Measurements from ENCODE around the gene SULF2. TPM values are rescaled to one million over a fixed set of nuclear protein-coding genes. Genes with fewer than 3 reads are reported as not detected.
A peak's percentile ranks its signal among the peaks of the same experiment; 100 is the strongest.

Gene SULF2
- total and polyA plus RNA-seq, 5 experiments from 2014 or later, result 0.65 to 1.4 TPM; not detected in 3

DNA sequence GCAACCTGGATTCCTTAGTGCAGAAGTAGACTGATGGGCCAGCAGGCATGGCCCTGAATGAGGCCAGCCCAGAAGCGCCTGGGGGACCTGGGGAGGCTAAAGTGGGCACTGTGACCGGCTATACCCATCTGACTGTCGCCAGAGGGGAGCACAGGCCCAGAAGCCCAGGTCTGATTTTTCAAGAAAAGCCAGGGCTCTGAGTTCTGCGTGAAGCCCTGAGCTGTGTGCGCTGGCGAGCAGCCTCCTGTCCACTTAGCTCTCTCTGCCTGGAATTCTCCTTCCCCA, 111.7 kb downstream of the SULF2 start:
- H3K9me3 Mint-ChIP-seq, result no peaks in the 10 kb centered on the region

GRCh38 chr20:47672886-47673670, 112.2 kb downstream of the SULF2 start:
- Mint-ChIP-seq H3K9me3 (no peaks in the 10 kb centered on the region), H3K4me3 (no peak overlapping the region), H3K27me3 (peaks cover 0 to 4% (median 0%) of the 10 kb centered on the region in 5 donors), H3K4me1 (peaks cover 0 to 4% (median 2%) of the 10 kb centered on the region in 4 donors), H3K36me3 (no peaks in the 10 kb centered on the region), H3K27ac (peak overlapping the region in 1 of 10 donors; percentile 46)
- POLR2A ChIA-PET, result no interaction called here
- ATAC-seq, result no peak
- DNase-seq, result no peak

More for the DNA sequence above, 111.7 kb downstream of the SULF2 start:
- DNase-seq (no peak), ATAC-seq (no peak)
- POLR2A ChIA-PET, result no interaction called here
- Mint-ChIP-seq H3K27ac (no peak overlapping the region), H3K4me3 (no peak overlapping the region), H3K4me1 (peaks cover 0 to 5% (median 2%) of the 10 kb centered on the region in 4 donors), H3K36me3 (no peaks in the 10 kb centered on the region), H3K27me3 (peaks cover 0 to 4% (median 0%) of the 10 kb centered on the region in 5 donors)

DNA sequence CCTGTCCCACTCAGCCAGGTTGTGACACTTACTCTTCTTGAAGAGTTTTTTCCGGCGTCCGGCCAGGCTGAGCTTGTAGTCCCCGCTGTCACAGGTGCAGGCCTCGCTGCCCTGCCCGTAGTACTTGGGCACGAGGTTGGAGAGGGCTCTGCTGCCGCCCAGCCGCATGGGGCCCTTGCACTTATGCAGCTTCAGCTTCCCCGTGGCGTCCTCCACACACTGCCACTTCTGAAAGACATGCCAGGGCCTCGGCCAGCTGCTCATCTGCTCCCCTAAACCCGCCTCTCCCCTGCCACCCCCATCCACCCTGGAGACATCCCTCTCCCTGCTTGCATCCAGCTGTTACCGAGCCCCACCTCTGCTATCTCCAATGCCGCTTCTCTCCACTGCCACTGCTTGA, 113.1 kb downstream of the SULF2 start:
- H3K36me3 Mint-ChIP-seq, result no peaks in the 10 kb centered on the region
- no peak overlapping the region for H3K4me3 Mint-ChIP-seq
- H3K4me1 Mint-ChIP-seq, result peaks cover 0 to 2% (median 0%) of the 10 kb centered on the region in 4 donors
- POLR2A ChIA-PET, result no interaction called here
- no peak for DNase-seq
- H3K9me3 Mint-ChIP-seq, result no peaks in the 10 kb centered on the region
- peaks cover 0 to 4% (median 0%) of the 10 kb centered on the region in 5 donors for H3K27me3 Mint-ChIP-seq
- H3K27ac Mint-ChIP-seq, result peak overlapping the region in 3 of 10 donors; percentile 38 to 92 (median 47)
- ATAC-seq, result no peak

DNA sequence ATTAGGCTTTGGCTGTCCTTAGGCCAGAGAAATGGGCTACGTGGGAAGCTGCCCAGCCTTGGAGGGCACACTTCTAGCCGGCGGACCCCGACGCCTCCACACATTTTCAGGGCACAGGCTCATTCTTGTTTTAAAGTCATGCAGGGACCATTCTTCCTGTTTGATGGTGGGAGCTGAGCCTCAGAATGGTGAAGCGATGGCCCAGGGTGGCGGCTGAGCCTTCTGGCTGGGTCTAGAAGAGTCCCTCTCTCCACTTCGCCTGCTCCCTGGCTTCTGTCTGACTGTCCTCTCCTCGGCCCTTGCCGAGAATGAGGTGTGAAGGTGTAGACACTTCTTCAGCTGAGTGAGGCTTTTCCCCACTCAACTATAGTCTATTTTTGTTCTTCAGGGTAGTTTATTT, 114.4 kb downstream of the SULF2 start:
- DNase-seq, result no peak
- peaks cover 0 to 2% (median 0%) of the 10 kb centered on the region in 4 donors for H3K4me1 Mint-ChIP-seq
- no peaks in the 10 kb centered on the region for H3K36me3 Mint-ChIP-seq
- H3K27ac Mint-ChIP-seq, result no peak overlapping the region
- H3K27me3 Mint-ChIP-seq, result peaks cover 0 to 4% (median 0%) of the 10 kb centered on the region in 5 donors
- no peak overlapping the region for H3K4me3 Mint-ChIP-seq
- POLR2A ChIA-PET, result no interaction called here
- no peaks in the 10 kb centered on the region for H3K9me3 Mint-ChIP-seq
- no peak for ATAC-seq

DNA sequence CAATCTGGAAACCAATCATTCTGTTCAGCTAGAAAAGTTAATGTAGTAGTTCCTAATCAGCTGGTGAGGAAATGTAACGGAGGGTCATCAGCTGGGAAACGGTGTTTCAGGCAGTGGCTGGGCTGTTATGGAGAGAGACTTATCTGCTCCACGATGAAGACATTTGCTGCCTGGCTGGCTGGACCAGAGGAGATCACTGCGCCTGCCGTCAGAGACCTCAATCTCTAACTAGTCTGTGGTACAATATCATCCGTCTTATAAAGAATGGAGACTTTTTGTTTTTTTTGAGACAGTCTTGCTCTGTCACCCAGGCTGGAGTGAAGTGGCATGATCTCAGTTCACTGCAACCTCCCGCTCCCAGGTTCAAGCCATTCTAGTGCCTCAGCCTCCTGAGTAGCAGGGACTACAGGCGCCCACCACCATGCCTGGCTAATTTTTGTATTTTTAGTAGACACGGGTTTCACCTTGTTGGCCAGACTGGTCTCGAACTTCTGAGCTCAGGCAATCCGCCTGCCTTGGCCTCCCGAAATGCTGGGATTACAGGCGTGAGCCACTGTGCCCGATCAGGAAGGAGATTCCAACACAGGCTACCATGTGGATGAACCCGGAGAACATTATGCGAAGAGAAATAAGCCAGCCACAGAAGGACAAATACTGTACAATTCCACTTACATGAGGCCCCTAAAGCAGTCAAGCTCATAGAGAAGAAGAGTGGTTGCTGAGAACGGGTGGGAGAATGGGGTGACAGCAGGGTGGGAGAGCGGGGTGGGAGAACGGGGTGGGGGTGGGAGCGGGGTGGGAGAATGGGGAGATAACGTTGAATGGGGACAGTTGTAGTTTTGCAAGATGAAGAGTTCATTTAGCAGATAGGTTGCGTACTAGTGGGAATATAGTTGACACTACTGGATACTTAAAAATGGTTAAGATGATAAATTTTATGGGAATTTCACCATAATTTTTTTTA, 115.1 kb downstream of the SULF2 start:
- POLR2A ChIA-PET, result no interaction called here
- no peak for ATAC-seq
- peaks cover 0 to 2% (median 0%) of the 10 kb centered on the region in 4 donors for H3K4me1 Mint-ChIP-seq
- H3K27ac Mint-ChIP-seq, result peak overlapping the region in 2 of 10 donors; percentile 63 to 72
- H3K36me3 Mint-ChIP-seq, result no peaks in the 10 kb centered on the region
- H3K9me3 Mint-ChIP-seq, result no peaks in the 10 kb centered on the region
- H3K4me3 Mint-ChIP-seq, result peak overlapping the region in 2 of 10 donors; percentile 15 to 52
- H3K27me3 Mint-ChIP-seq, result peaks cover 0 to 4% (median 0%) of the 10 kb centered on the region in 5 donors
- DNase-seq, result no peak

DNA sequence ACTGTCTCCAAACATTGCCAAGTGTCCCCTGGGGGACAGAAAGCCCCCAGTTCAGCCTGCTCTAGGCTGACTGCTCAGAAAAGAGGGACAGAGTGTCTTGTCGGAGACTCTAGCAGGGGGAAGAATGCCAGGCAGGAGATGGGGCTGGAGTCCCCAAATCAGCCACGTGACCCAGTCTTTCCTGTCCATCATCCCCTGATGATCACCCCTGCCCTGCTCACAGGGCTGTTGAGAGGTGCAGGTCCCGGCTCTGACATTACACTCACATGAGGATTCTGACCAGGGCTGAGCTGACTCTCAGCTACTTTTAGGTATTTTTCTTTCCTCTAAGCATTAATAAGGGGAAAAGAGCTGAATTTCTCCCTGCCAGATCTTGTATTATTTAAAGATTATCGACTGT, 115.8 kb downstream of the SULF2 start:
- DNase-seq, result no peak
- Mint-ChIP-seq H3K27ac (peak overlapping the region in 2 of 10 donors; percentile 68 to 83), H3K4me1 (peaks cover 0 to 2% (median 0%) of the 10 kb centered on the region in 4 donors), H3K36me3 (no peaks in the 10 kb centered on the region), H3K9me3 (no peaks in the 10 kb centered on the region), H3K27me3 (peaks cover 0 to 4% (median 0%) of the 10 kb centered on the region in 5 donors), H3K4me3 (no peak overlapping the region)
- POLR2A ChIA-PET, result no interaction called here
- ATAC-seq, result no peak

GRCh38 chr20:47669152-47669425, 116.2 kb downstream of the SULF2 start:
- DNase-seq (no peak), ATAC-seq (no peak)
- no peaks in the 10 kb centered on the region for H3K36me3 Mint-ChIP-seq
- peak overlapping the region in 2 of 10 donors; percentile 68 to 83 for H3K27ac Mint-ChIP-seq
- H3K4me1 Mint-ChIP-seq, result peaks cover 0 to 2% (median under 1%) of the 10 kb centered on the region in 4 donors
- POLR2A ChIA-PET, result no interaction called here
- no peaks in the 10 kb centered on the region for H3K9me3 Mint-ChIP-seq
- peaks cover 0 to 4% (median 0%) of the 10 kb centered on the region in 5 donors for H3K27me3 Mint-ChIP-seq
- H3K4me3 Mint-ChIP-seq, result peak overlapping the region in 1 of 10 donors; percentile 55

DNA sequence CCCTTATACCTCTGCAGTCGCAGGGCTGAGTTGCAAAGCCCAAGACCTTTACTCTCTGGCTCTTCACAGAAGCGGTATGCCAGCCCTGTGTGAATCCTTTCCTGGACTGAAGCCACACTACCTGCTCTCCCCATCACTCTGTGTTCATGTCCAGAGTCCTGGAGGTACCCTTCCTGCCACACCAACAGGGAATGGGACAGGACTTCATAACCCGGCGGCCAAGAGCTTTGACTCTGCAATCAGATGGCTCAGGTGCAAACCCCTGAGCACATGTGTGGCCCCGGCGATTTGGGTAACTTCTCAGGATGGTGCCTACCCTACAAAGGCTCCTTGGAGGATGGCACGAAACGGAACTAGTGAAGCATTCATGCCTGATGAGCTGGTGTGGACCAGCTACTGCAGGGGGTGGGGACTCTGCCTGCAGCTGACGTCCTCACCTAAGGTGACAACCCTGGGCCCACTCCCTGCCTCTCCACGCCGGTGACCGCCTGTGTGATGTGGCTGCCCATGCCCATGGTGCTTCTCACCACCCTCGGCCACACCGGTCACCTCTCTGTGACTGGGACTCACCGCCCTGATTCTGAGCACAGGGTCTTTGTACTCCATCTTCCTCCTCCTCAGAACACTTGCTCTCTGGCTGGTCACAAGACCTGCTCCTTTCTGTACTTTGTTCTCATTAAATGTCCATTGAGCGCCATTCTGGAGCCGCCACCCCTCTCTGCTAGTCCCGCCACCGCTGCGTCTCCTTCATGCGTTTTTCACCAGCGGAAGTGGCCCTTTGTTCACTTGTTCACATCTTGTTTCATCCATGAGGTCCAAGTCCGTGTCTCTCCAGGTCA, 116.7 kb downstream of the SULF2 start:
- Mint-ChIP-seq H3K27ac (peak overlapping the region in 2 of 10 donors; percentile 13 to 83), H3K4me3 (peak overlapping the region in 3 of 10 donors; percentile 20 to 55 (median 24)), H3K36me3 (no peaks in the 10 kb centered on the region), H3K9me3 (no peaks in the 10 kb centered on the region), H3K27me3 (peaks cover 0 to 3% (median 0%) of the 10 kb centered on the region in 5 donors), H3K4me1 (peaks cover 2 to 7% (median 4%) of the 10 kb centered on the region in 4 donors)
- POLR2A ChIA-PET, result no interaction called here
- ATAC-seq, result no peak
- no peak for DNase-seq

DNA sequence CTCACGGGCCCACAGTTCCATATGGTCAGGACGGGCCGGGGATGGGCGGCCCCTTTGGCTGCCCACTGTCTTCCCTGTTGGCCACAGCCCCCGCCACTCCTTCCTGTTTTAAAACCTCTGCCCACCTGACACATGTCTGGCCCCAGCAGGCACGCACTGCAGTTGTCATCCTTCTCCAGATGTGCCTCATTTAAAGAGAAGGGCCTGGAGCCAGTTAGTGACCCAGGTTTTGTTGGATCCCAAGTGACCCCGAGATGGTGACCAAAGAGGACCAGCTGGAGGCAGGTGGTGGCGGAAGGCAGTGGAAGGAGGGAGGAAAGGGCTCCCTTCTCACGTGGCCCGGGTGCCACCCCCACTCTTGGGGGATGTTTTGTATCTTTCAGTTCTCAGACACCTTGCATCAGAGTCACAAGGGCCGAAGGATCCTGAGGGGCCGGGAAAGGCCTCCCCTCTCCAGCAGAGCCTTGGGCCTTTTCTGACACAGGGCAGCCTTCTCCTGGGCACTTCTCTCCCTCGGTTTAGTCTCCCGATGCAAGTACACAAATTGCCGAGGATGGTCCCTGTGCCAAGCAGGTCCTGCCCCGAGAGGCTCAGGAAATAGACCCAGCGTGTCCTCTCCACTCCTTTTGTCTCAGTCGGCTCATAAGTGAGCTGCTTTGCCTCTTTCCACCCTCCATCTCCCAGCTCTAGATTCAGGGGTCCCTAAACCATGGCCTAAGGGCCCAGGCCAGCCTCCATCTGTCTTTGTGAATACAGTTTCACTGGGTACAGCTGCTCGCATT, 117.6 kb downstream of the SULF2 start:
- POLR2A ChIA-PET, result no interaction called here
- no peaks in the 10 kb centered on the region for H3K9me3 Mint-ChIP-seq
- H3K4me1 Mint-ChIP-seq, result peaks cover 1 to 8% (median 6%) of the 10 kb centered on the region in 4 donors
- peaks cover 0 to 3% (median 0%) of the 10 kb centered on the region in 5 donors for H3K27me3 Mint-ChIP-seq
- no peak overlapping the region for H3K4me3 Mint-ChIP-seq
- peak overlapping the region in 1 of 10 donors; percentile 33 for H3K27ac Mint-ChIP-seq
- ATAC-seq (no peak), DNase-seq (no peak)
- no peaks in the 10 kb centered on the region for H3K36me3 Mint-ChIP-seq

- Mint-ChIP-seq H3K27ac (peak overlapping the region in 1 of 10 donors; percentile 33), H3K4me3 (peak overlapping the region in 1 of 10 donors; percentile 29), H3K27me3 (peaks cover 0 to 3% (median 0%) of the 10 kb centered on the region in 5 donors), H3K9me3 (no peaks in the 10 kb centered on the region), H3K36me3 (no peaks in the 10 kb centered on the region), H3K4me1 (peaks cover 0 to 10% (median 6%) of the 10 kb centered on the region in 4 donors)
- POLR2A ChIA-PET, result no interaction called here
- ATAC-seq (no peak), DNase-seq (no peak)
These were observed 118.2 kb downstream of the SULF2 start for GRCh38 chr20:47667086-47667485.

GRCh38 chr20:47666304-47666703, 119.0 kb downstream of the SULF2 start:
- POLR2A ChIA-PET, result no interaction called here
- H3K27me3 Mint-ChIP-seq, result peaks cover 0 to 3% (median 0%) of the 10 kb centered on the region in 5 donors
- peak overlapping the region in 2 of 10 donors; percentile 33 to 83 for H3K27ac Mint-ChIP-seq
- peak overlapping the region in 1 of 10 donors; percentile 4 for H3K4me3 Mint-ChIP-seq
- DNase-seq, result no peak
- ATAC-seq, result no peak
- H3K36me3 Mint-ChIP-seq, result peaks cover 0 to 1% (median 0%) of the 10 kb centered on the region in 3 donors
- no peaks in the 10 kb centered on the region for H3K9me3 Mint-ChIP-seq
- peaks cover 0 to 10% (median 6%) of the 10 kb centered on the region in 4 donors for H3K4me1 Mint-ChIP-seq

Measured in naive thymus-derived CD8-positive, alpha-beta T cell (primary cell).